Keratinocyte (primary cell): Measurements from ENCODE around the gene OVAAL. TPM values are rescaled to one million over a fixed set of nuclear protein-coding genes. Genes with fewer than 3 reads are reported as not detected.

ENCODE experiments used
- DNase-seq: peaks from one replicate; pipeline ENCODE4 v3.0.0-alpha.2; 2011; ENCODE audit warnings: low read depth, missing footprints, low spot score
- FAIRE-seq: peaks from 2 replicates; lab custom pipeline; 2011; peaks lifted over from hg19 to GRCh38; lab: Jason Lieb, UNC
- H2AFZ ChIP-seq: 2 replicates; pipeline ENCODE4 v1.6.0; 2012; ENCODE audit warnings: low read length, control low read depth, inconsistent platforms; ENCODE audit not compliant: control insufficient read depth
- H3K27ac ChIP-seq: 2 replicates; pipeline ENCODE4 v1.5.1; 2011; ENCODE audit warnings: low read length; ENCODE audit not compliant: control insufficient read depth, insufficient read depth
- H3K27me3 ChIP-seq: 3 replicates; pipeline ENCODE4 v1.6.0; 2011; ENCODE audit warnings: low read length; ENCODE audit not compliant: control insufficient read depth, insufficient read depth; ENCODE audit errors: extremely low read depth
- H3K36me3 ChIP-seq, 2 experiments: 2 replicates in 1 of 2; 3 replicates in 1 of 2; pipeline ENCODE4 v1.5.1; 2011; ENCODE audit warnings: low read length in 2 of 2, mild to moderate bottlenecking in 1 of 2; ENCODE audit not compliant: control insufficient read depth in 2 of 2, insufficient read depth in 2 of 2; ENCODE audit errors: extremely low read depth in 1 of 2
- H3K4me1 ChIP-seq: 3 replicates; pipeline ENCODE4 v1.5.1; 2011; ENCODE audit warnings: low read length; ENCODE audit not compliant: control insufficient read depth, insufficient read depth; ENCODE audit errors: extremely low read depth
- H3K4me2 ChIP-seq: 3 replicates; pipeline ENCODE4 v1.6.0; 2011; ENCODE audit warnings: low read depth, low read length; ENCODE audit not compliant: control insufficient read depth, insufficient read depth; ENCODE audit errors: extremely low read depth
- H3K4me3 ChIP-seq, 3 experiments: fragments of 200-600 bp in 1 of 3; sonication (generic) in 1 of 3; 2 replicates in 2 of 3; 3 replicates in 1 of 3; pipeline ENCODE4 v1.5.1; 2011 to 2016; ENCODE audit warnings: low read length in 3 of 3, mild to moderate bottlenecking in 3 of 3, control low read depth in 2 of 3, inconsistent platforms in 1 of 3, low read depth in 1 of 3, mixed read lengths in 1 of 3, mixed run types in 1 of 3, moderate library complexity in 1 of 3; ENCODE audit not compliant: control insufficient read depth in 2 of 3, insufficient read depth in 2 of 3; ENCODE audit errors: extremely low read depth in 1 of 3
- H3K79me2 ChIP-seq: 2 replicates; pipeline ENCODE4 v1.6.0; 2012; ENCODE audit warnings: low read length; ENCODE audit not compliant: control insufficient read depth, insufficient read depth
- H3K9ac ChIP-seq: 3 replicates; pipeline ENCODE4 v1.6.0; 2011; ENCODE audit warnings: low read length; ENCODE audit not compliant: control insufficient read depth, insufficient read depth; ENCODE audit errors: extremely low read depth
- H3K9me1 ChIP-seq: 3 replicates; pipeline ENCODE4 v1.6.0; 2011; ENCODE audit warnings: low read length; ENCODE audit not compliant: control insufficient read depth, insufficient read depth; ENCODE audit errors: extremely low read depth
- H3K9me3 ChIP-seq: 2 replicates; pipeline ENCODE4 v1.5.1; 2012; ENCODE audit warnings: low read depth, low read length; ENCODE audit not compliant: control insufficient read depth
- H4K20me1 ChIP-seq: 3 replicates; pipeline ENCODE4 v1.6.0; 2011; ENCODE audit warnings: low read length; ENCODE audit not compliant: control insufficient read depth, insufficient read depth; ENCODE audit errors: extremely low read depth
- CTCF ChIP-seq, 3 experiments: IDR thresholded peaks in 1 of 3; conservative IDR thresholded peaks in 1 of 3; optimal IDR thresholded peaks in 1 of 3; 2 replicates in 2 of 3; 3 replicates in 1 of 3; pipeline versions ENCODE3 to v1.5.1; 2011; ENCODE audit warnings: low read length in 3 of 3, mild to moderate bottlenecking in 3 of 3, moderate library complexity in 2 of 3, control low read depth in 1 of 3, inconsistent platforms in 1 of 3; ENCODE audit not compliant: insufficient read depth in 2 of 3; ENCODE audit errors: extremely low read depth in 1 of 3
- EZH2 ChIP-seq: IDR thresholded peaks from one replicate; pipeline ENCODE4 v1.6.1; 2012; ENCODE audit warnings: inconsistent platforms, mild to moderate bottlenecking, low read length, moderate library complexity
- dilution Hi-C: fragments of 300-500 bp; cut with MboI; formaldehyde crosslinking; loops from one replicate; pipeline ENCODE4 v1.7.0; 2020; ENCODE audit warnings: low sequenced_read_pairs; ENCODE audit not compliant: extremely low pct_ligation_motif_present
- polyA plus RNA-seq, 5 experiments: library from polyadenylated mRNA; depleted of rRNA in 3 of 5; stranded (reverse) in 3 of 5; stranded (forward) in 1 of 5; unstranded in 1 of 5; fragments of >200 nt; gene quantifications; 1 replicate in 1 of 5; 2 replicates in 3 of 5; 3 replicates in 1 of 5; pipeline versions ENCODE4 v1.2.1 to v1.2.3, GENCODE V29; 2011 to 2012; ENCODE audit warnings: missing spikeins in 2 of 5, low read depth in 1 of 5, low replicate concordance in 1 of 5

OVAAL gene
- polyA plus RNA-seq, 1 donor (not counting 4 experiments of a cell fraction or from before 2014, with no cell fraction given): not detected

GRCh38 chr1:180560868-180561600 lies 2.3 kb downstream of the OVAAL start:
- H3K9me1 ChIP-seq: no peaks in the 10 kb centered on the region
- FAIRE-seq: no peak
- H3K4me3 ChIP-seq: no peak overlapping the region
- dilution Hi-C loops: no loop called here
- H2AFZ ChIP-seq: no peak overlapping the region
- H4K20me1 ChIP-seq: no peaks in the 10 kb centered on the region
- no peaks in the 10 kb centered on the region for H3K79me2 ChIP-seq
- DNase-seq: no peak
- H3K27me3 ChIP-seq: no peaks in the 10 kb centered on the region
- TF ChIP-seq EZH2 (no peak), CTCF (optimal IDR thresholded peaks at IDR 0.05 in 1 of 3, IDR thresholded peaks at IDR 0.05 in 1 of 3, conservative IDR thresholded peaks at IDR 0.05 in 1 of 3; ENCODE audit: extremely low read depth in 1 of 3, insufficient read depth in 2 of 3, low read length in 3 of 3) (no peak)
- no peaks in the 10 kb centered on the region for H3K36me3 ChIP-seq
- H3K4me2 ChIP-seq: no peak overlapping the region
- H3K27ac ChIP-seq: no peak overlapping the region
- peaks cover 17% of the 10 kb centered on the region for H3K4me1 ChIP-seq
- H3K9me3 ChIP-seq: no peaks in the 10 kb centered on the region
- no peak overlapping the region for H3K9ac ChIP-seq

DNA sequence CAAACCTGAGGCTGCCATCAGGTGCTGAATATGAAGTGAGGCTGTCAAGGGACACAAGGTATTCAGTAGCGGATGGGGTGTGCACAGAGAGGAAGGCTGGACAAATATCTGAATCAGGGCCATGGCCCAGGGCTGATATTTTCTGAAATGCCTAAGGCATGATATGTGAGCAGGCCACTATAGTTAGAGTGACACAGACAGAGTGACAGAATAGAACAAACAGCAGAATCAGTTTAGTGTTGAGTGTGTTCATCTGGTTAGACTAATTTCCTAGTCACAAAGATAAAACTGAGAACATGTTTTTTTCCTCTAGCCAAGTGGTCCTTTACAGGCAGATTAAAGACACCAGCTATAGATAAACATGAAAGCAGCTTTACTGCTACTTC lies 3.9 kb downstream of the OVAAL start:
- Histone ChIP-seq H2AFZ (peak overlapping the region; percentile 79), H3K9ac (no peak overlapping the region), H3K4me1 (peaks cover 17% of the 10 kb centered on the region), H3K9me1 (no peaks in the 10 kb centered on the region), H3K27ac (no peak overlapping the region), H3K4me2 (peak overlapping the region; percentile 44), H4K20me1 (no peaks in the 10 kb centered on the region), H3K36me3 (no peaks in the 10 kb centered on the region), H3K9me3 (no peaks in the 10 kb centered on the region), H3K4me3 (no peak overlapping the region), H3K27me3 (no peaks in the 10 kb centered on the region), H3K79me2 (no peaks in the 10 kb centered on the region)
- TF ChIP-seq EZH2 (no peak), CTCF (optimal IDR thresholded peaks at IDR 0.05 in 1 of 3, IDR thresholded peaks at IDR 0.05 in 1 of 3, conservative IDR thresholded peaks at IDR 0.05 in 1 of 3; ENCODE audit: extremely low read depth in 1 of 3, insufficient read depth in 2 of 3, low read length in 3 of 3) (no peak)
- DNase-seq (no peak), FAIRE-seq (no peak)
- dilution Hi-C loops: no loop called here
